ENCODE results near the gene TMEM186.

- no peak for TF ChIP-seq YY1 (IDR thresholded peaks at IDR 0.05; ENCODE audit: insufficient read depth, insufficient read length)
- no peak for TF ChIP-seq ZNF274 (IDR thresholded peaks at IDR 0.05; ENCODE audit: low read depth, low read length)
These were observed 40.7 kb downstream of the TMEM186 start for GRCh38 chr16:8756755-8757154.

All from NT2/D1 (cell line).